GM19043 (cell line): Measurements from ENCODE around the gene FAM72B.
"Not testable (repeated sequence)": the region's sequence is repeated elsewhere in the genome, so short reads cannot be mapped to it uniquely, and the experiment has no call there.

Source experiments
- ATAC-seq: cut with Tn5 transposase; IDR thresholded peaks from one replicate; pipeline ENCODE4 v1.9.1; 2021; ENCODE audit warnings: low read depth; ENCODE audit not compliant: unreplicated experiment

The FAM72B gene

GRCh38 chr1:121200985-121201981 is 17.1 kb upstream of the FAM72B start:
- not testable (repeated sequence) for ATAC-seq

GRCh38 chr1:121200232-121200631 is 16.1 kb upstream of the FAM72B start:
- not testable (repeated sequence) for ATAC-seq

- not testable (repeated sequence) for ATAC-seq
These were observed 15.6 kb upstream of the FAM72B start for GRCh38 chr1:121199763-121200162.

- not testable (repeated sequence) for ATAC-seq
These were observed 13.1 kb upstream of the FAM72B start for GRCh38 chr1:121197095-121197882.

- ATAC-seq: not testable (repeated sequence)
These were observed 8.4 kb upstream of the FAM72B start for GRCh38 chr1:121192512-121192911.

- not testable (repeated sequence) for ATAC-seq
These were observed 3.8 kb upstream of the FAM72B start for GRCh38 chr1:121187914-121188313.

- ATAC-seq: not testable (repeated sequence)
These were observed 2.1 kb upstream of the FAM72B start for GRCh38 chr1:121186191-121186590.

GRCh38 chr1:121185140-121185708 is 1.1 kb upstream of the FAM72B start:
- ATAC-seq: not testable (repeated sequence)

GRCh38 chr1:121183867-121184266 is 273 bp downstream of the FAM72B start:
- not testable (repeated sequence) for ATAC-seq

- ATAC-seq: not testable (repeated sequence)
These were observed 5.9 kb downstream of the FAM72B start for GRCh38 chr1:121178197-121178596.

GRCh38 chr1:121176649-121177048 is 7.5 kb downstream of the FAM72B start:
- ATAC-seq: not testable (repeated sequence)

GRCh38 chr1:121168152-121168668 is 15.9 kb downstream of the FAM72B start:
- ATAC-seq: not testable (repeated sequence)

- not testable (repeated sequence) for ATAC-seq
These were observed 16.9 kb downstream of the FAM72B start for GRCh38 chr1:121167225-121167738.

- not testable (repeated sequence) for ATAC-seq
These were observed 18.8 kb downstream of the FAM72B start for GRCh38 chr1:121165296-121165695.

- not testable (repeated sequence) for ATAC-seq
These were observed 20.0 kb downstream of the FAM72B start for GRCh38 chr1:121163850-121164757.

- ATAC-seq: not testable (repeated sequence)
These were observed 22.8 kb downstream of the FAM72B start for GRCh38 chr1:121161199-121161901.

- ATAC-seq: not testable (repeated sequence)
These were observed 24.0 kb downstream of the FAM72B start for GRCh38 chr1:121160118-121160517.

- ATAC-seq: not testable (repeated sequence)
These were observed 26.5 kb downstream of the FAM72B start for GRCh38 chr1:121157609-121158008.
